ENCODE data around the gene FTH1.

DNA sequence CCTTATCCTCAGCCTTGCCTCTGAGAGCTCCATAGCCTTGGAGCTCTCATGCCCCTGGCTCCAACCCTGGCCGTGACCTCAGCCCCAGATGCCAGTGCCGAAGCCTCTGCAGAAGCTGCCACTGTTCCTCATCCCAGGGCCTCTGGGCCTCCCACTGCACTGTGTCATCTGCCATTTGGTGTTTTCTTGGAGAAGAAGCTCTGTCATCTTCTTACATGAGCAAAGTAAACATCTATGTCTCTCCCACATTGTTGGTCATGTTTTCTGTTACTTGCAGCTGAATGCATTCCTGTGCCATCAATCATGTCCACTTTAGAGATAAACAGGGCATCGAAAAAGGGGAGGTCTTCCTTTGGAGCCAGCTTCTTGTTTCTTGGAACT lies 45.0 kb upstream of the FTH1 start:
- TF ChIP-seq, protein P1, sequence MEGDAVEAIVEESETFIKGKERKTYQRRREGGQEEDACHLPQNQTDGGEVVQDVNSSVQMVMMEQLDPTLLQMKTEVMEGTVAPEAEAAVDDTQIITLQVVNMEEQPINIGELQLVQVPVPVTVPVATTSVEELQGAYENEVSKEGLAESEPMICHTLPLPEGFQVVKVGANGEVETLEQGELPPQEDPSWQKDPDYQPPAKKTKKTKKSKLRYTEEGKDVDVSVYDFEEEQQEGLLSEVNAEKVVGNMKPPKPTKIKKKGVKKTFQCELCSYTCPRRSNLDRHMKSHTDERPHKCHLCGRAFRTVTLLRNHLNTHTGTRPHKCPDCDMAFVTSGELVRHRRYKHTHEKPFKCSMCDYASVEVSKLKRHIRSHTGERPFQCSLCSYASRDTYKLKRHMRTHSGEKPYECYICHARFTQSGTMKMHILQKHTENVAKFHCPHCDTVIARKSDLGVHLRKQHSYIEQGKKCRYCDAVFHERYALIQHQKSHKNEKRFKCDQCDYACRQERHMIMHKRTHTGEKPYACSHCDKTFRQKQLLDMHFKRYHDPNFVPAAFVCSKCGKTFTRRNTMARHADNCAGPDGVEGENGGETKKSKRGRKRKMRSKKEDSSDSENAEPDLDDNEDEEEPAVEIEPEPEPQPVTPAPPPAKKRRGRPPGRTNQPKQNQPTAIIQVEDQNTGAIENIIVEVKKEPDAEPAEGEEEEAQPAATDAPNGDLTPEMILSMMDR (IDR thresholded peaks at IDR 0.05; ENCODE audit: insufficient read depth, low read length, poor library complexity, severe bottlenecking) = no peak
- TF ChIP-seq EZH2phosphoT487 (conservative IDR thresholded peaks at IDR 0.05; ENCODE audit: low read length) = no peak
